ENCODE results near the gene KDM5B.

Gene KDM5B

DNA sequence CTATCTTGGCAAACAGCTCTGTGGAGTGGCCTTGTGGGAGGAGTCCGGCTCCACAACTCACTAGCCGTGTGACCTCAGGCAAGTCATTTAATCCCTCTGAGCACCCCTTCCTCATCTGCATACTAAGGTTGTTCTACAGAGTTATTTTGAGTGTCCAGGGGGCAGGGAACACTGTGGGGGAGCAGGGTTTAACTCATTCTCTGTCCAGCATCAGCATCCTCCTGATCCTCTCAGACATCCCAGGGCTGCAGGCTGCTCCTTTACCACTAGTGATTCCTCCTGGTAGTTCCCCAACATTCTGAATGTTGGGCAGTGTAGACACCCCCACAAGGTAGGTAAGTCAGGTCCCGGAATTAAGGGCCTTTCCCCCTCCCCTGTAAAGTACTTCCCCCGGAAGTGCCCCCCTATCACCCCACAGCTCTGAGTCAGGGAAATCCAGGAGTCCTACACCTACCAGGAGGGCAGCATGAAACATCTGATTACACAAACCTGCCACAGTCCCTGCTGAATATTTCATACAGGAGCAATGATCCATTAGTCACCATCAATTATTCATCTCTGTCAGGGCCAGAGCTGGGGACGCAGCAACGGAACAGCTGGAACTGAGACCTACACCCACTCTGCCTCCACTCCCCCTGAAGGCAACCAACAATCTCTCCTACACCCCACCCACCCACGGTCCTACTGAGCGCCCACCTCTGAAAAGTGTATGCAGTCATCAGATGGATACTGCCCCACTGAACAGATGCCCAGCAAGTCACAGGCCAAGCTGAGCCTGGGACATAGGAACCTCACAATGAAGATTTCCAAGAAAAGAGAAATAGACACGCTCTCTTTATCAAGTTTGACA is 118.5 kb downstream of the KDM5B start:
- ChIA-PET POLR2A (ENCODE audit: low non-redundant PET) (no interaction called here), CTCF (interaction anchor here (0.7 kb wide), 1 partner anchor 27 kb away, joined by 5 read pairs; no protein-coding TSS in a partner anchor)
- TF ChIP-seq, protein P1, sequence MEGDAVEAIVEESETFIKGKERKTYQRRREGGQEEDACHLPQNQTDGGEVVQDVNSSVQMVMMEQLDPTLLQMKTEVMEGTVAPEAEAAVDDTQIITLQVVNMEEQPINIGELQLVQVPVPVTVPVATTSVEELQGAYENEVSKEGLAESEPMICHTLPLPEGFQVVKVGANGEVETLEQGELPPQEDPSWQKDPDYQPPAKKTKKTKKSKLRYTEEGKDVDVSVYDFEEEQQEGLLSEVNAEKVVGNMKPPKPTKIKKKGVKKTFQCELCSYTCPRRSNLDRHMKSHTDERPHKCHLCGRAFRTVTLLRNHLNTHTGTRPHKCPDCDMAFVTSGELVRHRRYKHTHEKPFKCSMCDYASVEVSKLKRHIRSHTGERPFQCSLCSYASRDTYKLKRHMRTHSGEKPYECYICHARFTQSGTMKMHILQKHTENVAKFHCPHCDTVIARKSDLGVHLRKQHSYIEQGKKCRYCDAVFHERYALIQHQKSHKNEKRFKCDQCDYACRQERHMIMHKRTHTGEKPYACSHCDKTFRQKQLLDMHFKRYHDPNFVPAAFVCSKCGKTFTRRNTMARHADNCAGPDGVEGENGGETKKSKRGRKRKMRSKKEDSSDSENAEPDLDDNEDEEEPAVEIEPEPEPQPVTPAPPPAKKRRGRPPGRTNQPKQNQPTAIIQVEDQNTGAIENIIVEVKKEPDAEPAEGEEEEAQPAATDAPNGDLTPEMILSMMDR (conservative IDR thresholded peaks at IDR 0.05; ENCODE audit: low read depth) = no peak
- DNase-seq (ENCODE audit: low spot score) = peak; percentile 30
- H3K27ac ChIP-seq = no peak overlapping the region

DNA sequence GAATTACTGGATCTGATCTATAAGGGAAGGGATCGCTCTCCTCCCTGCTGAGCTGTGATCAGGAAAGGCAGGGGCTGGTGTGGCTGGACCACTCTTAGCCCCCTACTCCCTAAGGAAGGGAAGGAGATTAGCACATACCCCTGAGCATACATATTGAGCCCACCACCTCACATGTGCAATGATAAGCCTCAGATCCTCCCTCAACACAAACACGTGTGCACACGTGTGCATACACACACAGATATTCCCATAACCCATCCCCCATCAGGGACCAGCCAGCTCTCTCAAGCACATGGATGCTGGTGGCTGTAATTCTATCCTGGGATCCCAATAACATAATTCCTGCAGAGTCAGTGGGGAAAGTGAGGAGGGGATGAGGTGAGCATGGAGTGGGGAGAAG is 119.1 kb downstream of the KDM5B start:
- POLR2A ChIA-PET (ENCODE audit: low non-redundant PET) = no interaction called here
- CTCF ChIA-PET = interaction anchor here (1.0 kb wide), 1 partner anchor 29 kb away, joined by 4 read pairs; no protein-coding TSS in a partner anchor
- no peak overlapping the region for H3K27ac ChIP-seq
- DNase-seq (ENCODE audit: low spot score) = no peak
- TF ChIP-seq, protein P1 (conservative IDR thresholded peaks at IDR 0.05; ENCODE audit: low read depth) = no peak

GRCh38 chr1:202688401-202688800 is 119.8 kb downstream of the KDM5B start:
- DNase-seq (ENCODE audit: low spot score) = no peak
- TF ChIP-seq, protein P1 (conservative IDR thresholded peaks at IDR 0.05; ENCODE audit: low read depth) = no peak
- ChIA-PET POLR2A (ENCODE audit: low non-redundant PET) (no interaction called here), CTCF (interaction anchor here (1.0 kb wide), 3 partner anchors 11 to 31 kb away, joined by 3 to 4 read pairs (median 3); no protein-coding TSS in a partner anchor)
- no peak overlapping the region for H3K27ac ChIP-seq

- DNase-seq (ENCODE audit: low spot score) = no peak
- TF ChIP-seq, protein P1 (conservative IDR thresholded peaks at IDR 0.05; ENCODE audit: low read depth) = no peak
- POLR2A ChIA-PET (ENCODE audit: low non-redundant PET) = no interaction called here
- H3K27ac ChIP-seq = no peak overlapping the region
- CTCF ChIA-PET = interaction anchor here (0.6 to 1.0 kb wide), 4 partner anchors 9 to 473 kb away, joined by 3 to 4 read pairs (median 3); no protein-coding TSS in a partner anchor
These were observed 120.4 kb downstream of the KDM5B start for GRCh38 chr1:202687798-202688197.

DNA sequence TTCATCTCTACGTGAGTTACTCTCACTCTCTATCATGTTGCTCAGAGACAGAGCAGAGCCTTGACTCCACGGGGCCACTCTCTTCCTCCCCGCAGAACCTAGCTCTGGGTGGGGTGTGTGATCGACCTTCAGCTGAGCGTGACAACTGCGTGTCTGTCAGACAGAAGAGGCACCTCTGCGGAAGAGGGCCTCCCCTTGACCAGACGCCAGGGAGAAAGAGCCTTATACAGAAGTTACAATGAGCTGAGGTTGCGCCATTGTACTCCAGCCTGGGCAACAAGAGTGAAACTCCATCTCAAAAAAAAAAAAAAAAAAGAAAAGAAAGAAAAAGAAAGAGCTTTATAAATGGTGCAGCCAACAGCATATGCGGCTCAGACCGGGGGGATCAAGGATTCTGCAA is 120.9 kb downstream of the KDM5B start:
- ChIA-PET POLR2A (ENCODE audit: low non-redundant PET) (no interaction called here), CTCF (interaction anchor here (0.6 to 1.2 kb wide), 4 partner anchors 10 to 473 kb away, joined by 3 to 5 read pairs (median 4); no protein-coding TSS in a partner anchor)
- TF ChIP-seq, protein P1 (conservative IDR thresholded peaks at IDR 0.05; ENCODE audit: low read depth) = no peak
- H3K27ac ChIP-seq = no peak overlapping the region
- DNase-seq (ENCODE audit: low spot score) = no peak

- ChIA-PET POLR2A (ENCODE audit: low non-redundant PET) (no interaction called here), CTCF (interaction anchor here (1.0 kb wide), 1 partner anchor 28 kb away, joined by 4 read pairs; no protein-coding TSS in a partner anchor)
- H3K27ac ChIP-seq = no peak overlapping the region
- TF ChIP-seq, protein P1 (conservative IDR thresholded peaks at IDR 0.05; ENCODE audit: low read depth) = no peak
- no peak for DNase-seq (ENCODE audit: low spot score)
These were observed 122.6 kb downstream of the KDM5B start for GRCh38 chr1:202685641-202686040.
